ENCODE results near the gene FLNB. TPM values are rescaled to one million over a fixed set of nuclear protein-coding genes. Genes with fewer than 3 reads are reported as not detected.
"Not testable (repeated sequence)": the region's sequence is repeated elsewhere in the genome, so short reads cannot be mapped to it uniquely, and the experiment has no call there.

FLNB gene
- total RNA-seq, 1 donor from 2014 or later, result 34.8 TPM

DNA sequence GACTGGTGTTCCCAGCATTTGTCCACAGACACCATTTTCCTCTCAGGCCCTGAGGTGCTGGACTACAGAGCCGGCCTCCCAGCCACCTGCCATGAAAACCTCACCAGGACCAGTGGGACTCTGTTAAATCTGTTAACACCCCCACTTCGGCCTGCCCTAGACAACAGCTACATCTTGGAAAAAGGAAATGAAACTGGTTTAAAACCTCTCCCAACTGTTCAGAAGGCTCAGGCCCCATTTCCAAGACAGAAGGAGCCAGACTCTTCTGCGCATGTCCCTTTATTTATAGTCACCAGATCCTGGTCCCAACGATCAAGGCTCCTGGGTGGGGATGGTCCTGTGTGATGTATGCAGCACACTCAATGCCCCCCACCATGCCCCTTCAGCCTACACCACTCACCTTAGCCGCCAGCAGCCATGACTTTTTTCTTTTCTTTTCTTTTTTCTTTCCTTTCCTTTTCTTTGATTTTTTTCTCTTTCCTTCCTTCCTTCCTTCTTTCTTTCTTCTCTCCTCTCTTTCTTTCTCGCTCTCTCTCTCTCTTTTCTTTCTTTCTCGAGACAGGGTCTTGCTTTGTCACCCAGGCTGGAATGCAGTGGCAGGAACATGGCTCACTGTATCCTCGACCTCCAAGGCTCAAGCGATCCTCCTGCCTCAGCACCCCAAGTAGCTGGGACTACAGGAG is 25.5 kb upstream of the FLNB start:
- Histone ChIP-seq H3K4me3 (no peak overlapping the region), H3K4me1 (peaks cover 36% of the 10 kb centered on the region), H3K27ac (replicated peaks) (peak overlapping the region; percentile 62)

DNA sequence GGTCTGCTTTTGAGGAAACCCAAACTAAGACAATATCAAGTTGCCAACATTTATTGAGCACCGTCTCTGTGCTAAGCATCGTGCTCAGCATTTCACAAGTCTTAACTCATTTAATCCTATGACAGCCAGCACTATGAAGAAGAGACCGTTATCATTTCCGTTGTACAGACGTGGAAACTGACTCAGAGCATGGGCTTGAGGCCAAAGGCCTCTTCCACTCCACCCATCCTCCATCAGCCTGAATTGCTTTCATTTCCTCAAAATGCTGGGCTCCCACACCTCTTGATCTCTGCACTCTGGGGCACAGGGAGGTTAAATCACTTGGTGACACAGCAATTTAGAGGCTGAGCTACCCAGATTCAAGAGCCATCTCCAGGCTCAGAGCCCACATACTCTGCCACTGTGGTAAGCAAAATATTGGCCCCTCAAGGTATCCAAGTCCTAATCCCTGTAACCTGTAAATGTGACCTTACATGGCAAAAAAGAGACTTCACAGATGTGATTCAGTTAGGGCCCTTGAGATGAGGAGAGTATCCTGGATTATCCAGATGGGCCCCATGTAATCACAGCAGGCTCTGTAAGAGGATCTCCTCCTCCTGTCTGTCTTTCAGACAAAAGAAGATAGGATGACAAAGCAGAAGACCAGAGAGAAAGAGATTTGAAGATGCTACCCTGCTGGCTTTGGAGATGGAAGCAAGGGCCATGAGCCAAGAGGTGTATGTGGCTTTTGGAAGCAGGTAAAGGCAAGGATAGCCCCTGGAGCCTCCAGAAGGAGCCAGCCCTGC is 24.3 kb upstream of the FLNB start:
- Histone ChIP-seq H3K27ac (replicated peaks) (peak overlapping the region; percentile 62), H3K27me3 (ENCODE audit: low read depth) (no peaks in the 10 kb centered on the region), H3K4me3 (no peak overlapping the region), H3K9me3 (replicated peaks) (no peaks in the 10 kb centered on the region), H3K36me3 (no peaks in the 10 kb centered on the region), H3K4me1 (peaks cover 24% of the 10 kb centered on the region)
- TF ChIP-seq CTCF (IDR thresholded peaks at IDR 0.05; ENCODE audit: borderline replicate concordance), result no peak
- peak; percentile 49 for DNase-seq
- intact Hi-C loops (cut with micrococcal nuclease), result no loop called here

More for the DNA sequence above, 25.5 kb upstream of the FLNB start:
- DNase-seq, result no peak
- Histone ChIP-seq H3K27me3 (ENCODE audit: low read depth) (no peaks in the 10 kb centered on the region), H3K36me3 (no peaks in the 10 kb centered on the region), H3K9me3 (replicated peaks) (no peaks in the 10 kb centered on the region)
- intact Hi-C loops (cut with micrococcal nuclease), result no loop called here
- no peak for TF ChIP-seq CTCF (IDR thresholded peaks at IDR 0.05; ENCODE audit: borderline replicate concordance)

- Histone ChIP-seq H3K9me3 (replicated peaks) (no peaks in the 10 kb centered on the region), H3K4me3 (no peak overlapping the region), H3K36me3 (no peaks in the 10 kb centered on the region), H3K27me3 (ENCODE audit: low read depth) (no peaks in the 10 kb centered on the region), H3K27ac (replicated peaks) (no peak overlapping the region), H3K4me1 (peaks cover 22% of the 10 kb centered on the region)
- DNase-seq, result no peak
- no peak for TF ChIP-seq CTCF (IDR thresholded peaks at IDR 0.05; ENCODE audit: borderline replicate concordance)
- intact Hi-C loops (cut with micrococcal nuclease), result no loop called here
Observed at GRCh38 chr3:57985176-57985983, 22.8 kb upstream of the FLNB start.

- no peak for DNase-seq
- Histone ChIP-seq H3K27me3 (ENCODE audit: low read depth) (no peaks in the 10 kb centered on the region), H3K4me1 (peaks cover 22% of the 10 kb centered on the region), H3K9me3 (replicated peaks) (no peaks in the 10 kb centered on the region), H3K27ac (replicated peaks) (no peak overlapping the region), H3K4me3 (no peak overlapping the region), H3K36me3 (no peaks in the 10 kb centered on the region)
- intact Hi-C loops (cut with micrococcal nuclease), result no loop called here
- TF ChIP-seq CTCF (IDR thresholded peaks at IDR 0.05; ENCODE audit: borderline replicate concordance), result no peak
Observed at GRCh38 chr3:57985984-57986246, 22.3 kb upstream of the FLNB start.

- Histone ChIP-seq H3K27ac (replicated peaks) (no peak overlapping the region), H3K27me3 (ENCODE audit: low read depth) (no peaks in the 10 kb centered on the region), H3K4me1 (peaks cover 22% of the 10 kb centered on the region), H3K4me3 (no peak overlapping the region), H3K36me3 (no peaks in the 10 kb centered on the region), H3K9me3 (replicated peaks) (no peaks in the 10 kb centered on the region)
- no peak for TF ChIP-seq CTCF (IDR thresholded peaks at IDR 0.05; ENCODE audit: borderline replicate concordance)
- intact Hi-C loops (cut with micrococcal nuclease), result no loop called here
- DNase-seq, result no peak
Observed at GRCh38 chr3:57986261-57986660, 22.0 kb upstream of the FLNB start.

- H3K9me3 ChIP-seq (replicated peaks); intact Hi-C loops (cut with micrococcal nuclease); H3K27ac ChIP-seq (replicated peaks); H3K27me3 ChIP-seq (ENCODE audit: low read depth); H3K4me3 ChIP-seq; DNase-seq; H3K4me1 ChIP-seq; H3K36me3 ChIP-seq: not testable (repeated sequence)
Observed at GRCh38 chr3:57989198-57989597, 19.0 kb upstream of the FLNB start.

Measured in left ventricle myocardium inferior (tissue), 1 donor.